Measurements from ENCODE around the gene TICAM1. TPM values are rescaled to one million over a fixed set of nuclear protein-coding genes. Genes with fewer than 3 reads are reported as not detected.

Gene TICAM1
- total and polyA plus RNA-seq, 2 of the 13 experiments (the other 11 are each of a cell fraction or from before 2014, with no cell fraction given) = 0.33 to 0.95 TPM

DNA sequence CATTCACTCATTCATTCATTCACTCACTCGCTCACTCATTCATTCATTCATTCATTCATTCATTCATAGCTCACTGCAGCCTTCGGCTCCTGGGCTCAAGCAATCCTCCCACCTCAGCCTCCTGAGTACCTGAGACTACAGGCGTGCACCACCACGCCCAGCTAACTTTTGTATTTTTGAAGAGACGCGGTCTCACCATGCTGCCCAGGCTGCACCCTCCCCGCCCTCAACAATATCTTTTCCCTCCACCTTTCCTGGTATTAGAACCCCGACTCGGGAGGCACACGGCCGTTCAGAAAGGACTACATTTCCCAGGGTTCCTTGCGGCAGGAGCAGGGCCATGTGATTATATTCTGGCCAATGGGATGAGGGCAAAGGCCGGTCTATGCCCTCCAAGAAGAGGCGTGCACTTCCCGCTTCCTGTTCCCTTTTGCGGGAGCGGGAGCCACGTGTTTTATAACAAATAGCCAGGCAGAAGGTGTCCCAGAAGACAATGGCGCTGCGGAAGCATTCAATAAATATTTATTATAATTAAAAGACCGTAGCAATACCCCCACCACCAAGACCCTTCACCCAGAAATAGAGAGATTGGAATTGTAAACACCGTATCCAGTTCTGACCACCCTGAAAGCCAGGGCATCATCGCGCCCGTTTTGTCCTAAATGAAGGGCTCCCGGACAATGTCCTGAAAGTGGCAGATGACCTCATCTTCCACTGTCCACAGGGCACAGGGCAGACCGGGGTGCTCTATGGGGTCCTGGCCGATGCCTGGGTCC is 15.9 kb downstream of the TICAM1 start (continued):
- TF ChIP-seq, protein P1, sequence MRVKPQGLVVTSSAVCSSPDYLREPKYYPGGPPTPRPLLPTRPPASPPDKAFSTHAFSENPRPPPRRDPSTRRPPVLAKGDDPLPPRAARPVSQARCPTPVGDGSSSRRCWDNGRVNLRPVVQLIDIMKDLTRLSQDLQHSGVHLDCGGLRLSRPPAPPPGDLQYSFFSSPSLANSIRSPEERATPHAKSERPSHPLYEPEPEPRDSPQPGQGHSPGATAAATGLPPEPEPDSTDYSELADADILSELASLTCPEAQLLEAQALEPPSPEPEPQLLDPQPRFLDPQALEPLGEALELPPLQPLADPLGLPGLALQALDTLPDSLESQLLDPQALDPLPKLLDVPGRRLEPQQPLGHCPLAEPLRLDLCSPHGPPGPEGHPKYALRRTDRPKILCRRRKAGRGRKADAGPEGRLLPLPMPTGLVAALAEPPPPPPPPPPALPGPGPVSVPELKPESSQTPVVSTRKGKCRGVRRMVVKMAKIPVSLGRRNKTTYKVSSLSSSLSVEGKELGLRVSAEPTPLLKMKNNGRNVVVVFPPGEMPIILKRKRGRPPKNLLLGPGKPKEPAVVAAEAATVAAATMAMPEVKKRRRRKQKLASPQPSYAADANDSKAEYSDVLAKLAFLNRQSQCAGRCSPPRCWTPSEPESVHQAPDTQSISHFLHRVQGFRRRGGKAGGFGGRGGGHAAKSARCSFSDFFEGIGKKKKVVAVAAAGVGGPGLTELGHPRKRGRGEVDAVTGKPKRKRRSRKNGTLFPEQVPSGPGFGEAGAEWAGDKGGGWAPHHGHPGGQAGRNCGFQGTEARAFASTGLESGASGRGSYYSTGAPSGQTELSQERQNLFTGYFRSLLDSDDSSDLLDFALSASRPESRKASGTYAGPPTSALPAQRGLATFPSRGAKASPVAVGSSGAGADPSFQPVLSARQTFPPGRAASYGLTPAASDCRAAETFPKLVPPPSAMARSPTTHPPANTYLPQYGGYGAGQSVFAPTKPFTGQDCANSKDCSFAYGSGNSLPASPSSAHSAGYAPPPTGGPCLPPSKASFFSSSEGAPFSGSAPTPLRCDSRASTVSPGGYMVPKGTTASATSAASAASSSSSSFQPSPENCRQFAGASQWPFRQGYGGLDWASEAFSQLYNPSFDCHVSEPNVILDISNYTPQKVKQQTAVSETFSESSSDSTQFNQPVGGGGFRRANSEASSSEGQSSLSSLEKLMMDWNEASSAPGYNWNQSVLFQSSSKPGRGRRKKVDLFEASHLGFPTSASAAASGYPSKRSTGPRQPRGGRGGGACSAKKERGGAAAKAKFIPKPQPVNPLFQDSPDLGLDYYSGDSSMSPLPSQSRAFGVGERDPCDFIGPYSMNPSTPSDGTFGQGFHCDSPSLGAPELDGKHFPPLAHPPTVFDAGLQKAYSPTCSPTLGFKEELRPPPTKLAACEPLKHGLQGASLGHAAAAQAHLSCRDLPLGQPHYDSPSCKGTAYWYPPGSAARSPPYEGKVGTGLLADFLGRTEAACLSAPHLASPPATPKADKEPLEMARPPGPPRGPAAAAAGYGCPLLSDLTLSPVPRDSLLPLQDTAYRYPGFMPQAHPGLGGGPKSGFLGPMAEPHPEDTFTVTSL (CRISPR knock-in tag; IDR thresholded peaks at IDR 0.05; ENCODE audit: borderline replicate concordance) = no peak
- TF ChIP-seq, protein P2, sequence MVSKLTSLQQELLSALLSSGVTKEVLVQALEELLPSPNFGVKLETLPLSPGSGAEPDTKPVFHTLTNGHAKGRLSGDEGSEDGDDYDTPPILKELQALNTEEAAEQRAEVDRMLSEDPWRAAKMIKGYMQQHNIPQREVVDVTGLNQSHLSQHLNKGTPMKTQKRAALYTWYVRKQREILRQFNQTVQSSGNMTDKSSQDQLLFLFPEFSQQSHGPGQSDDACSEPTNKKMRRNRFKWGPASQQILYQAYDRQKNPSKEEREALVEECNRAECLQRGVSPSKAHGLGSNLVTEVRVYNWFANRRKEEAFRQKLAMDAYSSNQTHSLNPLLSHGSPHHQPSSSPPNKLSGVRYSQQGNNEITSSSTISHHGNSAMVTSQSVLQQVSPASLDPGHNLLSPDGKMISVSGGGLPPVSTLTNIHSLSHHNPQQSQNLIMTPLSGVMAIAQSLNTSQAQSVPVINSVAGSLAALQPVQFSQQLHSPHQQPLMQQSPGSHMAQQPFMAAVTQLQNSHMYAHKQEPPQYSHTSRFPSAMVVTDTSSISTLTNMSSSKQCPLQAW (CRISPR knock-in tag; IDR thresholded peaks at IDR 0.05) = peak; percentile 73; the same call in 1 of the 2 replicates
- TF ChIP-seq ZNF841 (CRISPR knock-in tag; IDR thresholded peaks at IDR 0.05; ENCODE audit: borderline replicate concordance) (no peak), ZFP36L1 (CRISPR knock-in tag; IDR thresholded peaks at IDR 0.05) (0 out of 2 replicates have a peak, but pooled peaks have one; percentile 38), ATF7 (IDR thresholded peaks at IDR 0.05) (0 out of 2 replicates have a peak, but pooled peaks have one; percentile 4), ATF7 (CRISPR knock-in tag; IDR thresholded peaks at IDR 0.05) (no peak), SRSF9 (IDR thresholded peaks at IDR 0.05; ENCODE audit: borderline replicate concordance, insufficient read depth, low read depth, low read length, poor library complexity, severe bottlenecking) (no peak), SP1 (IDR thresholded peaks at IDR 0.05) (no peak), SP1 (CRISPR knock-in tag; IDR thresholded peaks at IDR 0.05) (no peak), PPARG (CRISPR knock-in tag; conservative IDR thresholded peaks at IDR 0.05) (no peak)
- TF ChIP-seq, protein P3, sequence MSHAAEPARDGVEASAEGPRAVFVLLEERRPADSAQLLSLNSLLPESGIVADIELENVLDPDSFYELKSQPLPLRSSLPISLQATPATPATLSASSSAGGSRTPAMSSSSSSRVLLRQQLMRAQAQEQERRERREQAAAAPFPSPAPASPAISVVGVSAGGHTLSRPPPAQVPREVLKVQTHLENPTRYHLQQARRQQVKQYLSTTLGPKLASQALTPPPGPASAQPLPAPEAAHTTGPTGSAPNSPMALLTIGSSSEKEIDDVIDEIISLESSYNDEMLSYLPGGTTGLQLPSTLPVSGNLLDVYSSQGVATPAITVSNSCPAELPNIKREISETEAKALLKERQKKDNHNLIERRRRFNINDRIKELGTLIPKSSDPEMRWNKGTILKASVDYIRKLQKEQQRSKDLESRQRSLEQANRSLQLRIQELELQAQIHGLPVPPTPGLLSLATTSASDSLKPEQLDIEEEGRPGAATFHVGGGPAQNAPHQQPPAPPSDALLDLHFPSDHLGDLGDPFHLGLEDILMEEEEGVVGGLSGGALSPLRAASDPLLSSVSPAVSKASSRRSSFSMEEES (CRISPR knock-in tag; IDR thresholded peaks at IDR 0.05) = peak; percentile 71; the same call in 1 of the 2 replicates
- TF ChIP-seq, protein P4, sequence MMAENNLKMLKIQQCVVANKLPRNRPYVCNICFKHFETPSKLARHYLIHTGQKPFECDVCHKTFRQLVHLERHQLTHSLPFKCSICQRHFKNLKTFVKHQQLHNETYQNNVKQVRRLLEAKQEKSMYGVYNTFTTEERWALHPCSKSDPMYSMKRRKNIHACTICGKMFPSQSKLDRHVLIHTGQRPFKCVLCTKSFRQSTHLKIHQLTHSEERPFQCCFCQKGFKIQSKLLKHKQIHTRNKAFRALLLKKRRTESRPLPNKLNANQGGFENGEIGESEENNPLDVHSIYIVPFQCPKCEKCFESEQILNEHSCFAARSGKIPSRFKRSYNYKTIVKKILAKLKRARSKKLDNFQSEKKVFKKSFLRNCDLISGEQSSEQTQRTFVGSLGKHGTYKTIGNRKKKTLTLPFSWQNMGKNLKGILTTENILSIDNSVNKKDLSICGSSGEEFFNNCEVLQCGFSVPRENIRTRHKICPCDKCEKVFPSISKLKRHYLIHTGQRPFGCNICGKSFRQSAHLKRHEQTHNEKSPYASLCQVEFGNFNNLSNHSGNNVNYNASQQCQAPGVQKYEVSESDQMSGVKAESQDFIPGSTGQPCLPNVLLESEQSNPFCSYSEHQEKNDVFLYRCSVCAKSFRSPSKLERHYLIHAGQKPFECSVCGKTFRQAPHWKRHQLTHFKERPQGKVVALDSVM (CRISPR knock-in tag; IDR thresholded peaks at IDR 0.05) = peak; percentile 85
- TF ChIP-seq, protein P5, sequence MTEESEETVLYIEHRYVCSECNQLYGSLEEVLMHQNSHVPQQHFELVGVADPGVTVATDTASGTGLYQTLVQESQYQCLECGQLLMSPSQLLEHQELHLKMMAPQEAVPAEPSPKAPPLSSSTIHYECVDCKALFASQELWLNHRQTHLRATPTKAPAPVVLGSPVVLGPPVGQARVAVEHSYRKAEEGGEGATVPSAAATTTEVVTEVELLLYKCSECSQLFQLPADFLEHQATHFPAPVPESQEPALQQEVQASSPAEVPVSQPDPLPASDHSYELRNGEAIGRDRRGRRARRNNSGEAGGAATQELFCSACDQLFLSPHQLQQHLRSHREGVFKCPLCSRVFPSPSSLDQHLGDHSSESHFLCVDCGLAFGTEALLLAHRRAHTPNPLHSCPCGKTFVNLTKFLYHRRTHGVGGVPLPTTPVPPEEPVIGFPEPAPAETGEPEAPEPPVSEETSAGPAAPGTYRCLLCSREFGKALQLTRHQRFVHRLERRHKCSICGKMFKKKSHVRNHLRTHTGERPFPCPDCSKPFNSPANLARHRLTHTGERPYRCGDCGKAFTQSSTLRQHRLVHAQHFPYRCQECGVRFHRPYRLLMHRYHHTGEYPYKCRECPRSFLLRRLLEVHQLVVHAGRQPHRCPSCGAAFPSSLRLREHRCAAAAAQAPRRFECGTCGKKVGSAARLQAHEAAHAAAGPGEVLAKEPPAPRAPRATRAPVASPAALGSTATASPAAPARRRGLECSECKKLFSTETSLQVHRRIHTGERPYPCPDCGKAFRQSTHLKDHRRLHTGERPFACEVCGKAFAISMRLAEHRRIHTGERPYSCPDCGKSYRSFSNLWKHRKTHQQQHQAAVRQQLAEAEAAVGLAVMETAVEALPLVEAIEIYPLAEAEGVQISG (CRISPR knock-in tag; IDR thresholded peaks at IDR 0.05) = peak; percentile 73

Data from HepG2 (cell line).